Suppressor macrophage (primary cell): ENCODE measurements around the gene CMTM5.
"Not testable (repeated sequence)": the region's sequence is repeated elsewhere in the genome, so short reads cannot be mapped to it uniquely, and the experiment has no call there.

Experiments used
- DNase-seq, 4 experiments: peaks; one replicate each; pipeline ENCODE4 v3.0.0-alpha.2; 2020 to 2022

Gene CMTM5

DNA sequence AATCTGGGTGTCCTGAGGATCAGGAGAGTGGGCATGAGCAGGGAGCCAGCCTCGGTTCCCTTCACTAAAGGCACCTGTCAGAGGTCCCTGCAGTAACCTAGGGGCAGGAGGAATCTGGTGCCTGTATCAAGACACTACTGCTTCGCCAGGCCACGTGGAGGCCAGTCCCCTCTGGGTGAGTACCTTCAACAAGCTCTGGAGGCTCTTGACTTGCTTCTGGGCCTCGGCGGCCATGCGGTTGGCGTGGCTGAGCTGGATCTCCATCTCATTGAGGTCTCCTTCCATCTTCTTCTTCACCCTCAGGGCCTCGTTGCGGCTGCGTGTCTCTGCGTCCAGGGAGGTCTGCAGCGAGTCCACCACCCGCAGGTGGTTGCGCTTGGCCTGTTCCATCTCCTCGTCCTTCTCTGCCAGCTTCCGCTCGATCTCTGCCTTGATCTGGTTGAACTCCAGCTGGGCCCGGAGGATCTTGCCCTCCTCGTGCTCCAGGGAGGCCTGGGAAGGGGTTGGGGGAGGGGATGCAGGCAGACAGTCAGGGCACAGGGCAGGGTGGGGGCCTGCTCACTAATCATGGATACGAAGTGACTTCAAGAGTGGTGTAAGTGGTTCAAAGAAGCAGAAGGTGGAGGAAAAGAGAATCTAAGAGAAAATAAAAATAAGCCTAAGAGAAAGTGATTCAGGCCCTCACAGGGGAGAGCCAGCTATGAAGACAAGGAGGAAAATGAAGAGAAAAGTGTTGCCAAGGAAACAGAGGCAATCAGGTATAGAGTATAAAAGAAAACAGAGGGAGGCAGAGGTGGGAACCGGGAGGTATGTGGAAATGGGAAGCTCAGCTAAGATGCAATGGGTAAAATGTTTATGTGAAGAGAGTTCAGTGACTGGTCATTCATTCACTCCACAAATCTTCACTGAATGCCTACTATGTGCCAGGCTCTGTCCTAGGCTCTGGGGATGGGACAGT lies 39.3 kb downstream of the CMTM5 start:
- DNase-seq: no peak

DNA sequence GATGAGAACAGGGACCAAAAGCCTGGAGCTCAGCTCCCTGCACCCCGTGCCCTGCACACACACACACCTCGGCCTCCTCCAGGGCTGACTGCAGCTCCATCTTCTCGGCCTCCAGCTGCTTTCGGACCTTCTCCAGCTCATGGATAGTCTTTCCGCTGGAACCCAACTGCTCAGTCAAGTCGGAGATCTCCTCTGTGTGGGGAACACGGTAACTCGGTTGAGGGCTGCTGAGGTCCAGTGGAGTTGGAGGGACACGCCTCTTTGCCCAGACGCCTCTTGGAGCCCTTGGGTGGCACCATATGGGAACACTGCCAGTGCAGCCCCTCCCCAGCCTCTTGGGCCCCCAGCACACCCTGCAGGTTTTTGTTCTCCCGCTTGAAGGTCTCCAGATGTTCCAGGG lies 40.0 kb downstream of the CMTM5 start:
- DNase-seq: no peak

- DNase-seq: not testable (repeated sequence)
These were observed 40.4 kb downstream of the CMTM5 start for GRCh38 chr14:23417269-23417668.

DNA sequence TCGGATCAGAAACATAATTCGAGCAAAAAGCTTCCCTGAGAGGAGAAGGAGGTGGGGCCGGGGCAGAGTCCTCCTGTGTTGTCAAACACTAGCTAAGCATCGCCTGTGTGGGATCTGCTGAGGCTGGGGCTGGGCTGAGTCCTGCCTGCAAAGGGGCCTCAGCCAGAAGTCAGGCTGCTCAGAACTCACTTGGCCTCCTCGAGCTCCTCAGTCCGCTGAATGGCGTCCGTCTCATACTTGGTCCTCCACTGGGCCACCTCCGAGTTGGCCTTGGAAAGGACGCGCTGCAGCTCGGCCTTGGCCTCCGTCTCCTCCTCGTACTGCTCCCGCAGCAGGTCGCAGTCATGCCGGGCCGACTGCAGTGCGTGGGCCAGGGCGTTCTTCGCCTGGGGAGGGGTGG lies 41.2 kb downstream of the CMTM5 start:
- DNase-seq: no peak

GRCh38 chr14:23419646-23420045 lies 42.8 kb downstream of the CMTM5 start:
- not testable (repeated sequence) for DNase-seq

DNA sequence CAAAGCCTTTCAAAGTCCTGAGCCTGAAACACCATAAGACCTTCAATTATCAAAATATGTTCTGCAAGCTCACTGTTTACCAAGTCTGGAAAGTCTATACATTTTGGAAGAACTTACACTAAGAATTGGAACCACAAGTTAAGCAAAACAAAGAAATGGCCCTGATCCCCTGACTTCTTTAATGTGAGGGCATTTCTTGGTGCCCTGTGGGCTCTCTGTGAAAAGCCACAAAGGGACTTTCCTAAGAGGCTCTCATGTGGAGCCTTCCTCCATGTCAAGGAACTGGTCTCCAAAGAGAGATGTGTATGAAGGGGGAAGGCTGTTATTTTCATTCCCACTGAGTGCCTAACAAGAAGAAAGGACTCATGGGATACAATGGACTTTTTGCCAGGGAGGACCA lies 44.7 kb downstream of the CMTM5 start:
- peak in 1 of 4 experiments; percentile 11 for DNase-seq

- DNase-seq: no peak
These were observed 46.8 kb downstream of the CMTM5 start for GRCh38 chr14:23423657-23424056.

GRCh38 chr14:23425169-23425568 lies 48.3 kb downstream of the CMTM5 start:
- DNase-seq: no peak

DNA sequence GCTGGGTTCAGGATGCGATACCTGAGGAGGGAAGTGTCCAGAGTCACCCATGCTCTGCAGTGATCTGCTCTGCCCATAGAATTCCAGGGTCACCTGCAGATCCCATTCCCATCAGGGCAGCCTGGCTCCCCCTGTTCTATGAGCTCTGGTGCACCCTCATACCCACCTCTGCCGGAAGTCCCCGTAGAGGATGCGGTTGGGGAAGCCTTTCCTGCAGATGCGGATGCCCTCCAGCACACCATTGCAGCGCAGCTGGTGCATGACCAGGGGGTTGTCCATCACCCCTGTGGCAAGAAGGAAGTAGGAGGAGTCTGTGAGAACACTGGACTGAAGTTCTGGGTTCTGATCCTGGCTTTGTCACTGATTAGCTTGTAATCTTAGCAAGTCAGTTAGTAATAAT lies 49.0 kb downstream of the CMTM5 start:
- not testable (repeated sequence) for DNase-seq

GRCh38 chr14:23428686-23429495 lies 52.0 kb downstream of the CMTM5 start:
- DNase-seq: no peak
